ENCODE results near the gene SART1.

DNA sequence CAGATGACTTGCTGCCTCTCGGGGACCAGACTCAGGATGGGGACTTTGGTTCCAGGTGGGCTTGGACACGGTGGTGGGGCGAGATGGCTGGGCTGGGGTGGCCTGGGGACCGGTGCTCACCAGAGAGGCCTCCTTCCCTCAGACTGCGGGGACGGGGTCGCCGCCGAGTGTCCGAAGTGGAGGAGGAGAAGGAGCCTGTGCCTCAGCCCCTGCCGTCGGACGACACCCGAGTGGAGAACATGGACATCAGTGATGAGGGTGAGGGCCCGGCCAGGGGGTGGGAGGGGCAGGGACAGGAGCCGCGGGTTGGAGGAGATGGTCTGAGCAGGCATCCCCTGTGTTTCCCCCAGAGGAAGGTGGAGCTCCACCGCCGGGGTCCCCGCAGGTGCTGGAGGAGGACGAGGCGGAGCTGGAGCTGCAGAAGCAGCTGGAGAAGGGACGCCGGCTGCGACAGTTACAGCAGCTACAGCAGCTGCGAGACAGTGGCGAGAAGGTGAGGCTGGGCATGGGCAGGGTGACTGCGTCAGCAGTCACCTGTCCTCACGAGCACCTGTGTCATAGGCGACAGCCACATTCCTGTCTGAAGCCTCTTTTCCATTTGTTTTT, 5.9 kb downstream of the SART1 start:
- TF ChIP-seq, protein P1, sequence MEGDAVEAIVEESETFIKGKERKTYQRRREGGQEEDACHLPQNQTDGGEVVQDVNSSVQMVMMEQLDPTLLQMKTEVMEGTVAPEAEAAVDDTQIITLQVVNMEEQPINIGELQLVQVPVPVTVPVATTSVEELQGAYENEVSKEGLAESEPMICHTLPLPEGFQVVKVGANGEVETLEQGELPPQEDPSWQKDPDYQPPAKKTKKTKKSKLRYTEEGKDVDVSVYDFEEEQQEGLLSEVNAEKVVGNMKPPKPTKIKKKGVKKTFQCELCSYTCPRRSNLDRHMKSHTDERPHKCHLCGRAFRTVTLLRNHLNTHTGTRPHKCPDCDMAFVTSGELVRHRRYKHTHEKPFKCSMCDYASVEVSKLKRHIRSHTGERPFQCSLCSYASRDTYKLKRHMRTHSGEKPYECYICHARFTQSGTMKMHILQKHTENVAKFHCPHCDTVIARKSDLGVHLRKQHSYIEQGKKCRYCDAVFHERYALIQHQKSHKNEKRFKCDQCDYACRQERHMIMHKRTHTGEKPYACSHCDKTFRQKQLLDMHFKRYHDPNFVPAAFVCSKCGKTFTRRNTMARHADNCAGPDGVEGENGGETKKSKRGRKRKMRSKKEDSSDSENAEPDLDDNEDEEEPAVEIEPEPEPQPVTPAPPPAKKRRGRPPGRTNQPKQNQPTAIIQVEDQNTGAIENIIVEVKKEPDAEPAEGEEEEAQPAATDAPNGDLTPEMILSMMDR (IDR thresholded peaks at IDR 0.05; ENCODE audit: low read length), result no peak
- TF ChIP-seq EZH2 (optimal IDR thresholded peaks at IDR 0.05; ENCODE audit: low read depth, low read length) (no peak), EZH2phosphoT487 (IDR thresholded peaks at IDR 0.05; ENCODE audit: low read length) (no peak)
